Activated gamma-delta T cell (primary cell): Measurements from ENCODE around the gene KCNJ15.

Experiments
- DNase-seq: peaks from one replicate; lab custom pipeline; 2025; lab: John Stamatoyannopoulos, UW

Gene KCNJ15

DNA sequence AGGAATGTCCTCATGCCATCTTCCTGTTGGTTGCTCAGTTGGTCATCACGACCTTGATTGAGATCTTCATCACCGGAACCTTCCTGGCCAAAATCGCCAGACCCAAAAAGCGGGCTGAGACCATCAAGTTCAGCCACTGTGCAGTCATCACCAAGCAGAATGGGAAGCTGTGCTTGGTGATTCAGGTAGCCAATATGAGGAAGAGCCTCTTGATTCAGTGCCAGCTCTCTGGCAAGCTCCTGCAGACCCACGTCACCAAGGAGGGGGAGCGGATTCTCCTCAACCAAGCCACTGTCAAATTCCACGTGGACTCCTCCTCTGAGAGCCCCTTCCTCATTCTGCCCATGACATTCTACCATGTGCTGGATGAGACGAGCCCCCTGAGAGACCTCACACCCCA is 42.9 kb downstream of the KCNJ15 start:
- no peak for DNase-seq

- no peak for DNase-seq
Measured at GRCh38 chr21:38300141-38300578, 43.4 kb downstream of the KCNJ15 start.

GRCh38 chr21:38301321-38302214 is 44.8 kb downstream of the KCNJ15 start:
- DNase-seq: no peak

GRCh38 chr21:38303300-38303699 is 46.5 kb downstream of the KCNJ15 start:
- no peak for DNase-seq

DNA sequence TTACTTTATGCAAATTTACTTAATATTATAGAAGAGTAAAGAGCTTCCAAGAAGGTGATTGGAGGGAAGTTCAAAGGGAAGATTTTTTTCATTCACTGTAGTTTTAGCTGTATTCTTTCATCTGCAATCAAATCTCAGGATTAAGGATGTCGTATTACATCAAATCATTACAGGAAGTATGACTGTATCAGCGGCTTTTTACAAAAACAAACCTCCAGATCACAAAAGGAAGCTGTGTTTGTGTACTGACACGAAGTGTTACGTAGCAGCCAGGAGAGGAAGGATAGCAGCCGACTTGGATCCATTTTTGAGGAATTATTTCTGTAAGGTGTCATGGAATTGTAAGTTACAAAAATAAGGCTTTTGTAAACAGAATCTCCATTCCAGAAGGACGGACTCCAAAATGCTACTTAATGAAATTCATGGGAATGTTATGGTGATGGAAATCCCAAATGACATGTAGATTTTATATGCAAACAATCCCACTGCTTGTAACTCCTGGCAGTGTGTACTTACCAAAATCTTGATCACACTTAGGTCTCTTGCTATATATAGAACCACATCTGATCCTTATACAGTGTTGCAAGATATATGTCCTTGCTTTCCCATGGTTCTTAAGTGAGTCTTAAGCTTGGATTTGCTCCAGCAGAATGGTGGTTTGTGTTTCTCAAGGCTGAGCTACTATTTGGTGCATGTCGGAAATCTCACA is 49.8 kb downstream of the KCNJ15 start:
- no peak for DNase-seq

- no peak for DNase-seq
Measured at GRCh38 chr21:38307771-38308531, 51.2 kb downstream of the KCNJ15 start.

DNA sequence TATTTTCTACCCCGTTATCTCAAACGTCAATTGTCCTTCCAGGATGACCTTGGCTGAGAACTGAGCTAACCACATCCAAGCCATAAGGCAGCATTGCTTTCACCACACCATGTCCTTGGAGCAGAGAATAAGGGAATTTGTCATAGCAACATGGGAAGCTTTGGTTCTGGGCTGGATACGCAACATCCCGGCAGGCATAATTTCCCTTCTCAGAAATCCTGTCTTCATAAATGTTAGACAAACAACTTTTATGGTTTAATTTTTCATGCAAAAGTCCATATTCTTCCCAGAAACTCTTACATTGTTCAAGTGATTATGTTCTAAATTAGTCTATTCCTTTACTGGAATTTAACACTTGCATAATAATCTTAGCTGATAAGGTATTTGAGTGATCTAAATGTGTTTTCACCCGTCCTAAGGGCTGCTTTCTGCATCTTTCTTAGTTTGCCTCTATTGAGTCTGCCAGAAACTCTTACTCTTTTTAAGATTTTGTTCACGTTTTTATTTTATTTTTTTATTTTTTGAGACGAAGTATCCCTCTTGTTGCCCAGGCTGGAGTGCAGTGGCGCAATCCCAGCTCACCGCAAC is 51.8 kb downstream of the KCNJ15 start:
- DNase-seq: no peak

GRCh38 chr21:38310646-38311485 is 54.1 kb downstream of the KCNJ15 start:
- DNase-seq: no peak

DNA sequence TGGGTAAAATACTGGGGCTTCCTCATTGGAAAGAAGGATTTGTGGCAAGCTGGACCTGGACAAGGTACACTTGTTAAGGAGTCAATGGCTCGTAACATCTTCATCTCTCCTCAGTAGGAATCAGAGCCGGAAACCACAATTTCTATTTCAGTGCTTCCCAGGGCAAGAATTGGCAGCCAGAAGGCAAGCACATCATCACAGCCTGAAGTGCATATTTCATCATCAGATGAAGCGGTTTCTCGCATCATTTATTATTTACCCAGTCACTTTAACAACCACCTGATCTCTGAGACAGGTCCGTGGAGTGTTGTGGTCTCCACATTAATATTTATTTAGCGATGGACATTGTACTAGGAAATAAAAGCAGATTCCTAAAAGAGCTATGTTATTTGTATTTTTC is 55.0 kb downstream of the KCNJ15 start:
- DNase-seq: no peak

DNA sequence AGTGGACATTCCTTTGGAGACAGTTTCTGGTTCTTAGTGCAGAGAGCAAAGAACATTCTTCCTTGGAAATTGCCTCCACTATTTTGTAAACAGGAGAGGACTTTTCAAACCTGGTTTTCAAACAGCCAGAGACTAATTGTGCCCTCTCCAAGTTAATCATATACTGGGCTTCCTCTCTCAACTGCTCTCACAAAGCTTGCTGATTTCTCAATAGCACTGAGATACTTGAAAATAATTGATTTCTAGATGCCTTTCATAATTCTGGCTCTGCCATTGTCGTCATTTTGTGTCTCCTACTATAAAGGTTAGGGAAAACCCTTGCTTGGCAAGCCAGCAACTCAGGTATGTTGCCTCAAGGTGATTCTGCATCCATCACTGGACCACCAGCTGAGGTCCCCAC is 56.0 kb downstream of the KCNJ15 start:
- DNase-seq: no peak

DNA sequence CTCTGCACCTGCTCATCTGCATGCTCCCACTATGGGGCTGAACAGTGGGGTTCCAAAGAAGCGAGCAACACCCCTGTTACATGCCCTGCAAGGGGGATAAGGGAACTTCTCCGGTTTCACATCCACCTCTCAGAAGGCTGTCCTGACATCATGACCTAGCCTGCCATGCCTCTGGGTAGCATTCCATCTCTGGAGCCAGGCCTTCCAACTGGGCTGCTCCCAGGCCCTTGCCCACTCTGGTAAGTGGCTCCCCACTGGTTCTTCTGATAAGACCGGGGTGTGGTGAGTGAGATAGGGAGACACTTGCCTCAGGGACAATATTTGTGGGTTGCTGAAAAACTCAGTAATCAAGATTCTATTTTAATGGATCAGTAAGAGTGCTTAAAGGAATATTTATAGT is 57.8 kb downstream of the KCNJ15 start:
- DNase-seq: no peak

GRCh38 chr21:38315122-38315521 is 58.3 kb downstream of the KCNJ15 start:
- DNase-seq: no peak

GRCh38 chr21:38319781-38320180 is 63.0 kb downstream of the KCNJ15 start:
- DNase-seq: no peak

DNA sequence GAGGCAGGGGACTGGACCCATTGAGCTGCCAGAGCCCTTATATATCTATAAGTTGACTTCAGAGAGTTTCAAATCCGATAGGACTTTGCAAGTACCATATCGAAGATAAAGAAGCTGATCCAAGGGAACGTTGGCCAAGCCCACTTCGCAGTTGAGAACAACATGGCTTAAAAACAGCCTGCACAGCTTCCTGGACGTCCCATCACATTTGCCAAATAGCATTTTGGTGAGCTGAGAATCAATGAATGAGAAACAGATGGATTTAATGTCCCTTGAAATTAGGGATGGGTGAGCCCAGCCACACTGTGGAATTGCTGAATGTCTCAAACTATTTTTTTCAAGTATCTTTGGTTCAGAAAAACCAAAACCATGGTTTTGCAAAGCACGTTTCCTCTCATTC is 64.8 kb downstream of the KCNJ15 start:
- DNase-seq: no peak

DNA sequence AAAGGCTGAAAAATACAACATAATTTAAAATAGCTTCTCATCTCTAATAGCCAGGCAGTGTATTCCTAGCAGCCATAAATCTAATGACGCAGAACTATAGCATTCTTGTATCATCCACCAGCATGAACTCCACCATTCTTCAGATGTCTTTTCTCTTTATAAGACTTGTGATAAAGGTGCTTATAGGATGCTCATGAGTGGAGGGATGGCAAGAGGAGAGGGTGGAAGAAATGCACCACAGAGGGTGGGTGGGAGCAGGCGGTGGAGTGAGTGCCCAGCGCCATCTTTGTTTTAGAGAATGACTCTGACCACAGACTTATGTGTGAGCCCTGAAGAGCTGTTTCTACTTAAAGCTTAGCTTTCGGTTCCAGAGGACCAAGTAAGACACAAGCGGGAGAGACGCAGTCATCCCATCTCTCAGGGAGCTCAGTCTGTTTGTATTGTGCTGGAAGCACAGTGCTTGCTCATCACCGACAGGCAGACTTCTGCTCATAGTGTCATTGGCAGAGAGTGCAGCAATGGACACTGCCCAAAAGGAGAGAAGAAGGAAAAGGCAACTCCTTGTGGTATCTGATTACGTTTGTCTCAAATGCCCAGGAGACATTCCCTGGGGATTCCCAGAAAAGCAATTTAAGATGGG is 65.6 kb downstream of the KCNJ15 start:
- no peak for DNase-seq

GRCh38 chr21:38323721-38324531 is 67.1 kb downstream of the KCNJ15 start:
- no peak for DNase-seq

DNA sequence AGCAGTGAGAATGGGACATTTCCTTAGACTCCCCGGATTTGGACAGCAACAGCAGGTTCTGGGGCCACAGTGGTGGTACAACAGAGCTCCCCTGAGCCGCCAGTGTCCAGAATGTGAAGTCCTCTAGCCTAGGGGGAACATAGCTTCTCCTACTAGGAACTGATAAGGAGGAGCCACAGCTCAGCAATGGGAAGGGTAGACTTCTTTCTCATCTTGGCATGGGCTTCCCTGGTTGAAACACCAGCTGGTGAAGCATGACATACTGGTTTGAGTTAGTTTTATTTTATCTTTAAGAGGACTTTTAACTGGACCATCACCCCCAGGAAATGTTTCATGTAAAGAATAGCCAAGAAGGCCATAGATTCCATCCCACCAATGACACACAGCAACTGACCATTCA is 68.4 kb downstream of the KCNJ15 start:
- DNase-seq: no peak

GRCh38 chr21:38325731-38326420 is 69.1 kb downstream of the KCNJ15 start:
- DNase-seq: no peak

DNA sequence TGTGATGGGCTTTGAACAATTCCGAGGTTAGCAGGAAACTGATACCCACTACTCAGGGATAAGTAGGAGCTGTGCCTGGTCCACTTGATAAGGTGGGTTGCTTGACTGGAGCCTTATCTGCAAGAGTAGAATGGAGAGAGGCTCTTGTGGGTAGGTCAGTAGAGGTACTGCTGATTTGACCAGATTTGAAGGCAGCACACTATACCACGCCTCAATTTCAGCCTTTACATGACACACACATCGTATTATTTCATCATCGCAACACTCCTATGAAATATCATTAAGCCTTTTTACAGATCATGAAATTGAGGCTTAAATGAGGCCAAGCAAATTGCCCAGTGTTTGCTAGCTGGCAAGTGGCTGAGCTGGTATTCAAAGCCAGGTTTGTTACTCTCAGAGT is 69.6 kb downstream of the KCNJ15 start:
- DNase-seq: no peak
